GM18520 (cell line): ENCODE data around the gene IBSP.

Experiments
- ATAC-seq: cut with Tn5 transposase; IDR thresholded peaks from one replicate; pipeline ENCODE4 v1.9.1; 2021; ENCODE audit not compliant: unreplicated experiment

Gene IBSP, protein sequence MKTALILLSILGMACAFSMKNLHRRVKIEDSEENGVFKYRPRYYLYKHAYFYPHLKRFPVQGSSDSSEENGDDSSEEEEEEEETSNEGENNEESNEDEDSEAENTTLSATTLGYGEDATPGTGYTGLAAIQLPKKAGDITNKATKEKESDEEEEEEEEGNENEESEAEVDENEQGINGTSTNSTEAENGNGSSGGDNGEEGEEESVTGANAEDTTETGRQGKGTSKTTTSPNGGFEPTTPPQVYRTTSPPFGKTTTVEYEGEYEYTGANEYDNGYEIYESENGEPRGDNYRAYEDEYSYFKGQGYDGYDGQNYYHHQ

DNA sequence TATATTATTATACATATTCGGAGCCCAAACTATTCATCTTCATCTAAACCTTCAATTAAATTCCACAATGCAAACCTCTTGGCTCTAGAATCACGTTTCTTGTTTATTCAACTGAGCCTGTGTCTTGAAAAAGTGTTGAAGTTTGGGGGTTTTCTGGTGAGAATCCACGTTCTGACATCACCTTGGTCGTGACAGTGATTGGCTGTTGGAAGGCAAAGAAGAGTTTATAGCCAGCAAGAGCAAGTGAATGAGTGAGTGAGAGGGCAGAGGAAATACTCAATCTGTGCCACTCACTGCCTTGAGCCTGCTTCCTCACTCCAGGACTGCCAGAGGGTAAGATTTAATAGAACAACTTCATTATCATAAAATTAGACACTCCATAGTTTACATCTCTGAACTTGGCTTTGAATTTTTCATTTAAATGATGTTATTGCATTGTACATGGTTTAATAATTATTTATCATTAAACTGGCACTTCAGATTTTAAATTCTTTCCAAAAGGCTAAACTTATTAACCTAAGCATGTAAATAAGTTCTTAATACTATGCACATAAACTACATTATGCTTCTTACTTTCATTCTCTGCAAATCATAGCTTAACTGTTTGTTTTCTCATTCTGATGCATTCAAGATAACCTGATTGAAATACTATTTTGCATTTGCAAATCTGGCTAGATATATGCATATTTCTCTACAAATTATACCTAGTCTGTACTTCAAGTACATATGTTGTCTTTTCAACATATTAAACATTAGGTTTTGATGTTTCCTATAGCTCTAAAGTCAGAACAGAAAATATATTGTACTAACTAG, at the start of gene IBSP:
TSS of gene IBSP (plus strand) at position 254 of the 813 bp plus-strand sequence. CDS start 2,808 bp downstream, outside the sequence.
- no peak for ATAC-seq

DNA sequence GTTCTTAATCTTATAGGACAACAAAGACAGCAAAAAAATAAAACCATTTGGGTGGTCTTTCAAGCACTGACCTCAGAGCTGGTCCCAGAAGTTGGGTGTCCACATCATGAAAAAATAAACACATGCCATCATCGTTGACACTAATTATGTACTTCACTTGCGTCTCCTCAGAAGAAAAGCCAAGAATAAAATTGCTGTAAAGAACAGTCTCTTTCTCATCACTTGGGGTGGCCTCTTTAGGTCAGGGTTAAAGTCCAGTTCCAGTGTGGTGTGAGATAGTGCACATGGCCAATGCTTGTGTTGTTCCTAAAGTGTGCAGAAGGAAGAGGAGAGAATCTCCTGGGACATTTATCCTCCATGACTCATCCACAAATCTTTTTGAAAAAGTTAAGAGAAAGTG, 49.5 kb upstream of the IBSP start:
- no peak for ATAC-seq

DNA sequence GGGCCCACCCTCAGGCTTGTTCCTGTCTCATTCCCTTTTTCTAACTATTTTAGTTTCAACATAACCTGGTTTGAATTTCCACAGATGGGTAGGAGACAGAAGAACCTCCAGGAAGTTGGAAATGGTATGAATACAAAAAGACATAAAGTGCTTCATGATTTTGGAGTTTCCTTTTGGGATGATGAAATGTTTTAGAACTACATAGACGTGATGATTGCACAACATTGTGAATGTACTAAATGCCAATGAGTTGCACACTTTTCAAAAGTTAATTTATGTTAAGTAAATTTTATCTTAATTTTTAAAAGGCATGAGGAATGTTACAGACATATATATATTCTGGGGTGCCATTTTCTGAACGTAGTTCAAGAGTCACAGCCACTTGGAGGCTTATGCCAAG, 41.1 kb upstream of the IBSP start:
- ATAC-seq = no peak

DNA sequence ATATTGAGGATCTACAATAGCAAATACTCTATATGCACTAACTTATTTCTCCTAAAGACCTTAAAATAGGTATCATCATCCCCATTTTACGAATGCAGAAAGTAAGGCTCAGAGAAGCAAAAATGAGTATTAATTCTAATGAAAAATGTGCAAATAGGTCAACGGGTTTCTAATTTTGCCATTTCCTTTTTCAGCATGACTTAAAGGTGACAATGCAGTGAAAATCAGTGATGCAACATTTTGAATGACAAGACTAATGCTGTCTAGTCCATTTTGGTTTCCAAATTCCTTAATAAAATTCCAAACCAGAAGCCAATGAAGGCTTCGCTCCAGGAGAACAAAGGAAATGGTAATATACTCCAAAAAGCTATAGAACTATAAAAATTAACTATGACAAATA, 37.0 kb upstream of the IBSP start:
- no peak for ATAC-seq

DNA sequence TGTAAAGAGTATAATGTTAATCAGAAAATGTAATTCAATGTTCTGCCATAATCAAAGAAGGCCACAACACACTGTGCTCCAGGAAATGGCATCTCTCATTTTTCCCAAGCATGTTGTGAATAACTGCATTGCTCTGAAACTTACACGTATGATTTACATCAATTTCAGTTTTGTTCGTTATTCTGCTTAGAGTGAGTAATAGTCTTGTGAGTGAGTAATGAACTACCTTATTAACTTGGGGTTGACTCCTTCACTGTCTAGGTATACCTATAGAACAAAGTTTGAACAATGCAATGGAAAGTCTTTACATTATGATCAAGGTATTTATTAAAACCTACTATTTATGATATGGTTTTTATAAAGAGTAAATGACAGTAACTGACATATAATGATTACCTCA, 17.8 kb upstream of the IBSP start:
- ATAC-seq = no peak

DNA sequence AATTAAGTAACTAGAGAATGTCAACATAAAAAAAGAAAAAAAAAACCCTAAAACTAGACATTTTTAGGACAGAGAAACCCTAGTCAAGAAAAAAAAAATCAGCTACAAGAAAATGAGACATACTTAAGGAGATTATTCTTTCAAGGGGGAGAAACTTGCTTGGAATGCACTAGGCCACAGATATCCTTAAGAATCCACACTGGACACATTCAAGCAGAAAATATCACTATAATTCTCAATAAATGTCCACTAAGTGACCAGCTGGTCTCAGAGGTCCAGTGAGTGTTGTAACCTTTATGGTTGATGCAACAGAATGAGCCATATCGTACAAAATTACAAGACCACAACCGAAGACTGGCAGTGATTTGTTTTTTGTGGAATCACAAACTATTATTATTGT, 15.6 kb upstream of the IBSP start:
- ATAC-seq = no peak

DNA sequence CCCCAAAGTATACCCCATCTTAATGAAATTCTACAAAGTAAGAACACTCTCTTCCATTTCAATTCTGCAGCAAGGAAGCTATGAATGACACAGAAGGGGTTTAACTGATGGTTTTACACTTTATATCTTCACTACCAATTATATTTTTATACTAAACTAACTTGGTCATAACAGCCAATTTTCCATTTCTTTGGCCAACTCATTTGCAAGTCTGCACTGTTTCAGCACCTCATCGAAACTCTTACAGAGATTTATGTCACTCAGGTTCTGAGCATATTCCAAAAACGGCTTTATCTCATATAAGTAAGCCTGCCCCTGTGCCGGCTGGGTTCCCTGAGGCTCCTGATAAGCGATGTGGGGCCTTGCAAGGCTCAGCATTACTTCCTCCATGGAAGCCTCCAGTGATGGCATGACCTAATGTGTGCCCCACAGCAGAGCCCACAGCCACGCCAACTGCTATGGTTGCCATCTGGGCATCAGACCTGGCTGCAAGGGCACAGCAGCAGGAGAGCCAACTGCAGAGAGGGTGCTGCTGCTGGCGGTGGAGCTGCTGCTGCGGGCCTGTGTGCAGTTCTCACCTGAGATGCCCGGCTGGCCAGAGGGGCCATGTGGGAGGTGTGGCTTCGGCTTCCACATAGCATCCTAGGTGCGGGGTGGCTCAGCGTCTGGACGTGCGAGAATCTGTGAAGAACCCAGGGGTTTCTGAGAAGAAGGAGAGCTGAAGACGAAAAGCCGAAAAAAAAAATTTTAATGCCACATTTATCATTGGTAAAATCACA, 13.4 kb upstream of the IBSP start:
- no peak for ATAC-seq

DNA sequence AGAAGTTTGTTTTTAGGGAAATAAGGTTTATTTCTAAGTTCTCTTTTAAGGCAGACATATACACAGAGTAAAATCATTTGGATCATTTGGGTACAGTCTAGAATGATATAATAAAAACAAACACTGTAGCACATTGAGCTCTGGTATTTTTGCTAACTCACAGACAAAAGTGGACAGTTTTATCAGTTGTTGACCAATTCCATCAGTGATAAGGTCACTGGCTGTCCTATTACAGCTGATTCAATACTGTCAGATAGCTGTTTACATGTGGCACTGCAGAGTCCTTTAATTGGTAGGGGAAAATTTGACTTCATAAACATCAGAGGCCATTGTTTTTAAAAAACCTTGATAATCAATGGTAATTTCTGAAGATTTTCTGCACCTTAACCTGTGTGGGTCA, 3.5 kb downstream of the IBSP start:
- ATAC-seq = no peak

DNA sequence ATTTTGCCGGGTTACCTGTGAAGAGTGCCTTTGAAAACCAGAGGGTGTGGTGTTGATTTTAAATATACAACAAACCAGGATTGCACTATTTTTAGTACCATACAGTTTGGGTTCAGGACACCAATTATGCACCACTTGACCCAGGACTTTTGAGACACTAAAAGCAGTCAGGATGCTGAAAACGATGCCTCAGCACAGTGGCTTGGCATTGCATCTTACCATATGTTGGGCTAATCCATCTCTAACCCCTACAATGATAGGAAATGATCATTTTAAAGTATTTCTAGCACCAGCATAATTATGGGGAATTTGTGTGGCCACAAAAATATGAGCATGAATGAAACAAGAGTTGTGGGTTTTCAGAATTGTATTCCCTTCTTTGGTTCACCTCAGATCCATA, 4.1 kb downstream of the IBSP start:
- ATAC-seq = no peak

DNA sequence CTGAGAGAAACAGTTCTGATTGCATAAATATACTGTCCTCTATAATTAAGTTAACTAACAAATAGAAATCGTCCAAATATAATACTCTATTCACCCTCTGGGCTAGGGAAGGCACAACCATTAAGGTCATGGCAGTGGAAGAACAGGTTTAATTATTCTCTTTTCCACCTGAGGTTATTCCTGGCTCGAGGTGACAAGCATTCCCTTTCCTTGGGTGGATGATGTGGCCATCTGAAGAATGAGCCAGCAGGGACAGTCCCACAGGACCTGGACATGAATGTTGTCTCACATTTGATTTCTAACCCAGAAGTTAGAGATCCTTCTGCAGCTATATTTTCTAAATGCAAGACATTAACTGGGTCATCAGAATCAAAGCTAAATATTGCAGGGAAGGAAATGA, 5.5 kb downstream of the IBSP start:
- no peak for ATAC-seq

DNA sequence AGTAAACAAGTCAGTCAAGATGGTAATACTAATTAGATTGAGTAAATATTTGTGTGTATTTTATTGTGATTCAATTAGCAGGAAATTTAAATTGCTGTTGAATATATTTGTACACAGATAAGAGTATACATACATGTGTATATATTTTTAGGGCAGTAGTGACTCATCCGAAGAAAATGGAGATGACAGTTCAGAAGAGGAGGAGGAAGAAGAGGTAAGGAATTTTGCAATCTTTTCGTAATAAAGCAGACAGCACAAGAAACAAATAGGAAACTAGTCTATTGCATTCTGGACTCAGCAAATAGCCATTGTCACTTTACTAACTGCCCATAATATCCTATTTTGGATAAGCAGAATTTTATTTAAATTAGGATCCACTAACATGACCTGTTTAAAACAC, 6.6 kb downstream of the IBSP start:
- ATAC-seq = no peak

DNA sequence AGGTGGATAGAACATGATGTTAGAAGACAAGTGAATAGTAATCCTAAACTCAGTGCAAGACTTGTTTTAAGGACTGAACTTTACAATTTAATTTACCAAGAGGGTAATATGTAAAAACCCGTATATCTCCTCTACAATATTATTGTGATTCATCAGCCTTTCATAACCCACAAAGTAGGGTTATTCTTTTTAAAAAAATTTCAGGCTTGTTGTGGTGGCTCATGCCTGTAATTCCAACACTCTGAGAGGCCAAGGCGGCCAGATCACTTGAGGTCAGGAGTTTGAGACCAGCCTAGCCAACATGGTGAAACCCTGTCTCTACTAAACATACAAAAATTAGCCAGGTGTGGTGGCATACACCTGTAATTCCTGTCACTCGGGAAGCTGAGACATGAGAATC, 7.2 kb downstream of the IBSP start:
- ATAC-seq = no peak

DNA sequence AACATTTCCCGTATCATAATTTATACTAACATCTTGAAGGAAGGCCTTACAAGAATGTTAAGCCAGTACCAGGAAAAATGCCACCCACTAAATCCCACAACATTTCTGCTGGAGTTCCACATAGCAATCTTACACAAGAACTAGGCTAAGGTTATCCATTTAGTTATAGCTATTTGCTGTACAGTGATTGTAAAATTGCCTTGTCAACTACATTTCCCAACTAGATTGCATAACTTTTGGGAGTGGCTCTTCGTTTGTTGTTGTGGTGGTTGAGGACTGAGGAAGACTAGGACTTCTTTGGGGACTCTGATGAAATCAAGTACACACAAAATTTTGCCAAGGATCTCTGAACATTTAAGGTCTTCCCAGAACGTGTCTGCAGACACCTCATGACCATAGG, 8.0 kb downstream of the IBSP start:
- ATAC-seq = no peak

DNA sequence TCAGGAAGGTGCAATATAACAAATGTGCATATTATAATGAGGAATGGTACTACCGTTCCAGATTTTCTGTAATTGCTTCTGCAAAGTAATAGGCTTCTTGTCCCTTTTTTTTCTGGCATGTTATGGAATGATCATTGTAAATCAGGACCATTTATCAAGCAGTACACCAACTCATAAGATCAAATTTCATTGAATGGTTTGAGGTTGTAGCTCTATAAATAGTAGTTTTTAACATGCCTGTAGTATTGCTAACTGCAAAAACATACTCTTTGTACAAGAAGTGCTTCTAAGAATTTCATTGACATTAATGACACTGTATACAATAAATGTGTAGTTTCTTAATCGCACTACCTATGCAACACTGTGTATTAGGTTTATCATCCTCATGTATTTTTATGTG, 12.6 kb downstream of the IBSP start:
- ATAC-seq = no peak

DNA sequence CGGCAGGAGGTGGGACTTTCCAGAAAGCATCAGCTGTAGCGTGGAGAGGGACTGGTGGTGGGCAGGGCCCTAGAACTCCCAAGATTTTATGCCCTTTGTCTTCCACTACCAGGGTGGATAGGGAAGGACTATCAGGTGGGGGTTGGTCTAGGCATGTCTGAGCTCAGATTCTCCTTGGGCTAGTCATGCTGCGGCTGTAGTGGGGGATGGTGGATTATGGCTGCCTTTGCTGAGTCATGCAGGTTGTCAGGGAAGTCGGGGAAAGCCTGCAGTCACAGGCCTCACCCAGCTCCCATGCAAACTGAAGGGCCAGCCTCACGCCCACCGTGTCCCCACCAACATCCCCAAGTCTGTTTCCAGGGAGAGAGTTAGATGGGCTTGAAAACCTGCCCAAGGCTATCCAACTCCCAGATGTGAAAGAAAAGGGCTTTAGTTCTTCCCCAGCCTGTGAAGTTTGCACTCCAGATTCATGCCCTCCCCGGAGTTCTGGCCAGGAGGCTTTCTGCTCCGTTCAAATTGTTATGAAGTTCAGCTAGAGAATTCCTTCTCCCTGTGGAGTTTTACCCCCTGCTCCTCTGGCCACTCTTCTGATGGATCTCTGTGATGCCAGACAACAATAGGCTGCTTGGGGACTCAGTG, 20.0 kb downstream of the IBSP start:
- no peak for ATAC-seq

DNA sequence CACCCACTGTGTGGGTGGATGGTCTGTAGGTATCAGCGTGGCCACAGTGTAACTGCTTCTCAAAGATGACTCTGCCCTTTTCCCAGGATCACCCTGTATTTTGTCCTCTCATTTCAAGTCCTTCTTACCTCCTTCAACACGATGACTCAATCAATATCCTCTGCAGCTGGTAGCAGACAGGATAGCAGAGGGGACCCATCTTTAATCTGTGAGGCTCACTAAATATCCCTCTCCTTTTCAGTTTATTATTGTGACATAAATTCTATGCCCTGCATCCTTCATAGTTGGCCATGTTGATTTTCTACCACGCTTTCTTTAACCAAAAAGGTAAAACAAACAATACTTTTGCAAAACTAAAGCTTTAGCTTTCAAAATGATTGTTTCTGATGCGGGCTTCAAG, 23.8 kb downstream of the IBSP start:
- ATAC-seq = no peak

DNA sequence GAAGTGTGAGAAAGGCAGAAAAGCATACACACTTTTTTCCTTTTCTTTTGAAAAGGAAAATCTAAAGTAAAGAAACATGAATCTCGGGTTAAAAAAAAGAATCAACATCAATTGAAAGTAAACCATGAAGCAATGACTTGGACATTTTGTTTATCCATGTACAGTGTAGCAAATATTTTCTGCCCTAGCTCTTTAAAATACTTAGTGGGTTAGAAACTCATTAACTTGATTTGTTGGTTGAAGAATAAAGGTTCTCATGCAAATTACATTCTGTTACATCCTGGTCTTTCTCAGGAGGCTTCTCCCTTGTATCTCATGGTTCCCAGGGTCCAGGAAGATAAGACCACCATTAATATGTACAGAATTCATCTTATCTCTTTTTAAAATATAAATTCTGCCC, 24.4 kb downstream of the IBSP start:
- ATAC-seq = no peak

DNA sequence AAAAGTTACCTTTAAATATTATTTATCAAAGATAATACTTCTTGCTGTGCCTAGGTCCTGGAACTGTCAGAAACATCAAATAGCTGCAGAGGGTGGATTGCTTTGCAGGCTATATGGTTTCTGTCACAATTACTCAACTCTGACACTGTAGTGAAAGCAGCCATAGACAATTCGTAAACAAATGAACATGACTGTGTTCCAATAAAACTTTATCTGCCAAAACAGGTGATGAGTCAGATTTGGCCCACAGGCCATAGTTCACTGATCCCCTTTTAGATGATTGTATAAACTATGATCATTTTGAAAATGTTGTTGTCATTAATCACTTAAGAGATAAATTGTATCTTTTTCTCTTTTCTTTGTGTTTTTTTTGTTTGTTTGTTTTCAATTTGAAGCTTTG, 25.0 kb downstream of the IBSP start:
- no peak for ATAC-seq

DNA sequence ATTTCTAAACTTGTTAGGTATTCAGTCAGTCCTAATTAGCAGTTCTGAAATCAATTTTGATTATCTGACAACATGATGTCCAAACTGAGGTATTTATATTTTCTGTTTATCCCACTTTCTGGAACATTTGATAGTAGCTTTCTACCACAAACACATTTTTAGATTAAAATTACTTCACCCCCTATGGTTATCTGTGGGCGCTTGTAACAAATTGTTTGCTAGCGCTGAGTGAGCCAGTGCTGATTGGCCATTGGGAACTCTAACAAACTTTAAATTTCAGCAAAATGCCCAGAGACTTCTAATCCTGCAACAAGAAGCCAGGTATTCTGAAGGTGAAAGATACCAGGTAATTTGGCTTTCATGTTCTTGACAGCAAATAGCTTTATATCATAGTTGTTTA, 33.3 kb downstream of the IBSP start, which contains the start of gene MEPE:
TSS of gene MEPE (plus strand) at position 301 of the 400 bp plus-strand sequence. CDS start 1,746 bp downstream, outside the sequence.
- ATAC-seq = no peak

DNA sequence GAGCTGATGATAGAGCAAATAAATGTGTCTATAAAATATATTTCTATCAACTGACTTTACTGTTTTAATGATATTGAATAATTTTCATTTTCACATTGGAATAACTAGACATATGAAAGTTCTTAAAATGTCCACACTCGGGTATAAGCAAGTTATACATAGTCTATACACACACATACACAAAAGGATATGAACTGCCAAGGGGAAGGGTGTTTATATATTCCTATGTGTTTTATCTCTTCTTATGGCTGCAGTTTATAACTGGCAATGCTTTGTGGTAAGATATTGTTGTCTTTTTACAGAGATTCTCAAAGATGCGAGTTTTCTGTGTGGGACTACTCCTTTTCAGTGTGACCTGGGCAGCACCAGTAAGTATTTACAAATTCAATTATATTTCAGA, 35.0 kb downstream of the IBSP start:
- no peak for ATAC-seq

DNA sequence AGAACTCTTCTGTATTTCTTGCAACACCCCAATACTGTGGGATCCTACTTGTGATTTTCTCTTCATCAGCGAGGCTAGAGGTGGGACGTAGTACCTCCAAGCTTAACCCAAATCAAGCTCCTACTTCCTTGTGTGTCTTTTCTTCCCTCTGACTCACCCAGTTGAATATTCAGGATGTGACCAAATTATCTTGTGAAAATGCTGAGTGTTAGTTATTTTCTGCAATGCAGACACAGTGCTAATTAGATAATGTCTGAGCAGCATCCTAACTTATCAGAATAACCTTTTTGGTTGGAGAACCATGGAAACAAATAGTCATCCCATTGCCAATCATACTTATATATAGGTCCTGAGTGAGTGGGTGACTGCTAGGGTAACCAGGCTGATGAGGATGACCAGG, 35.8 kb downstream of the IBSP start:
- ATAC-seq = no peak
